ENCODE results near the gene STKLD1.

DNA sequence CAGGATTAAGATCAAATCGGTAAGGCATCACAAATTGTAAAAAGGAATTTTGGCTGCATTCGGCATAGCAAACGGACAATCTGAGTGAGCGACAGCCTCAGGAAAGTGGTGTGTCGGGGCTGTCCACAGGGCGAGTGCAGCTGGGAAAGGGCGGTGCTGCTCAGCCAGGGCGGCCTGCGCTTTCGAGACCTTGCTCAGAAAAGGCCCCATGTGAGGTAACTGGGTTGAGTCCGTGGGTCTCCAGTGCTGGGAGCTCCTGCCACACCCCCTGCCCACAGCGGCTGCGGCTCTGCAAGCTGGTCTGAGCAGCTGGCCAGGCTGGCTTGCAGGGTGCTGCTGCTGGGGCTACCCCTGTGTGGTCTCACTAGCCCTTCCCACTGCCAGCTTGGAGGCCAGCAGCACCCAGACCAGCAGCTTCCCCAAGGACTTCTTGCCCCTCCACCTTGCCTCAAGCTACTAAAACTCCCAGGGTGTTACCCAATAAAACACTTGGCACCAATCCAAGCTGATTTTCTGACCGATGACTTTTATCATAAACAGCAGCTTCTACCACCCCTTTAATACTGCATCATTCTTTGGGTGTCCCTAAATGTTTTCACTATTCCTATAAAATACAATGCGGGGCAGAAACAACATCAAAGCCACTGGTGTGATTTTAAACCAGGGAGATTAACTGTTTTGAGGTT lies 13.7 kb upstream of the STKLD1 start:
- TF ChIP-seq, protein P1, sequence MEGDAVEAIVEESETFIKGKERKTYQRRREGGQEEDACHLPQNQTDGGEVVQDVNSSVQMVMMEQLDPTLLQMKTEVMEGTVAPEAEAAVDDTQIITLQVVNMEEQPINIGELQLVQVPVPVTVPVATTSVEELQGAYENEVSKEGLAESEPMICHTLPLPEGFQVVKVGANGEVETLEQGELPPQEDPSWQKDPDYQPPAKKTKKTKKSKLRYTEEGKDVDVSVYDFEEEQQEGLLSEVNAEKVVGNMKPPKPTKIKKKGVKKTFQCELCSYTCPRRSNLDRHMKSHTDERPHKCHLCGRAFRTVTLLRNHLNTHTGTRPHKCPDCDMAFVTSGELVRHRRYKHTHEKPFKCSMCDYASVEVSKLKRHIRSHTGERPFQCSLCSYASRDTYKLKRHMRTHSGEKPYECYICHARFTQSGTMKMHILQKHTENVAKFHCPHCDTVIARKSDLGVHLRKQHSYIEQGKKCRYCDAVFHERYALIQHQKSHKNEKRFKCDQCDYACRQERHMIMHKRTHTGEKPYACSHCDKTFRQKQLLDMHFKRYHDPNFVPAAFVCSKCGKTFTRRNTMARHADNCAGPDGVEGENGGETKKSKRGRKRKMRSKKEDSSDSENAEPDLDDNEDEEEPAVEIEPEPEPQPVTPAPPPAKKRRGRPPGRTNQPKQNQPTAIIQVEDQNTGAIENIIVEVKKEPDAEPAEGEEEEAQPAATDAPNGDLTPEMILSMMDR (IDR thresholded peaks at IDR 0.05) = no peak
- no peak for TF ChIP-seq POLR2A (IDR thresholded peaks at IDR 0.05)
